ENCODE data around the gene EML1. TPM values are rescaled to one million over a fixed set of nuclear protein-coding genes. Genes with fewer than 3 reads are reported as not detected.

Gene EML1
- total RNA-seq, 2 donors from 2014 or later = 28.3 to 30.2 TPM

GRCh38 chr14:99907761-99908652 is 114.8 kb downstream of the EML1 start:
- H3K36me3 ChIP-seq = peaks cover 37% of the 10 kb centered on the region
- TF ChIP-seq CTCF (IDR thresholded peaks at IDR 0.05) = no peak
- no peak for DNase-seq (ENCODE audit: low spot score)
- H3K27ac ChIP-seq = no peak overlapping the region
- peaks cover 0 to 3% of the 10 kb centered on the region in 2 donors for H3K9me3 ChIP-seq
- no peaks in the 10 kb centered on the region for H3K4me1 ChIP-seq
- H3K4me3 ChIP-seq = no peak overlapping the region
- H3K27me3 ChIP-seq = no peaks in the 10 kb centered on the region

GRCh38 chr14:99908653-99909250 is 115.5 kb downstream of the EML1 start:
- peaks cover 37% of the 10 kb centered on the region for H3K36me3 ChIP-seq
- DNase-seq (ENCODE audit: low spot score) = no peak
- TF ChIP-seq CTCF (IDR thresholded peaks at IDR 0.05) = no peak

GRCh38 chr14:99909513-99910064 is 116.4 kb downstream of the EML1 start:
- Histone ChIP-seq H3K4me3 (no peak overlapping the region), H3K4me1 (no peaks in the 10 kb centered on the region), H3K36me3 (peaks cover 42% of the 10 kb centered on the region), H3K27ac (no peak overlapping the region), H3K27me3 (no peaks in the 10 kb centered on the region), H3K9me3 (no peaks in the 10 kb centered on the region)
- TF ChIP-seq CTCF (IDR thresholded peaks at IDR 0.05) = no peak
- DNase-seq (ENCODE audit: low spot score) = no peak

More at GRCh38 chr14:99908653-99909250, 115.5 kb downstream of the EML1 start:
- H3K4me3 ChIP-seq = no peak overlapping the region
- H3K27me3 ChIP-seq = no peaks in the 10 kb centered on the region
- H3K9me3 ChIP-seq = peaks cover 0 to 3% of the 10 kb centered on the region in 2 donors
- no peak overlapping the region for H3K27ac ChIP-seq
- no peaks in the 10 kb centered on the region for H3K4me1 ChIP-seq

GRCh38 chr14:99910337-99911309 is 117.4 kb downstream of the EML1 start:
- no peak overlapping the region for H3K27ac ChIP-seq
- no peaks in the 10 kb centered on the region for H3K27me3 ChIP-seq
- H3K4me3 ChIP-seq = no peak overlapping the region
- no peaks in the 10 kb centered on the region for H3K9me3 ChIP-seq
- peaks cover 45% of the 10 kb centered on the region for H3K36me3 ChIP-seq
- H3K4me1 ChIP-seq = no peaks in the 10 kb centered on the region
- no peak for DNase-seq (ENCODE audit: low spot score)
- no peak for TF ChIP-seq CTCF (IDR thresholded peaks at IDR 0.05)

- Histone ChIP-seq H3K27ac (no peak overlapping the region), H3K4me3 (no peak overlapping the region), H3K9me3 (no peaks in the 10 kb centered on the region), H3K27me3 (no peaks in the 10 kb centered on the region), H3K36me3 (peaks cover 34% of the 10 kb centered on the region), H3K4me1 (no peaks in the 10 kb centered on the region)
- no peak for TF ChIP-seq CTCF (IDR thresholded peaks at IDR 0.05)
- DNase-seq (ENCODE audit: low spot score) = no peak
Observed at GRCh38 chr14:99915305-99916090, 122.3 kb downstream of the EML1 start.
